Subcutaneous abdominal adipose tissue (tissue), 5 donors: ENCODE data around the gene TMEM117.
A peak's percentile ranks its signal among the peaks of the same experiment; 100 is the strongest.
"Not testable (repeated sequence)": the region's sequence is repeated elsewhere in the genome, so short reads cannot be mapped to it uniquely, and the experiment has no call there.

Experiments
- H3K27ac ChIP-seq: one replicate; pipeline ENCODE4 v1.7.0; 2013; ENCODE audit warnings: low read depth, mild to moderate bottlenecking, inconsistent platforms, low read length, moderate library complexity
- H3K27me3 ChIP-seq, 5 donors: one replicate each; pipeline ENCODE4 v1.7.0; 2013; ENCODE audit warnings: low read length in 5 of 5, inconsistent platforms in 1 of 5; ENCODE audit not compliant: control insufficient read depth in 5 of 5, insufficient read depth in 4 of 5
- H3K36me3 ChIP-seq, 5 donors: one replicate each; pipeline ENCODE4 v1.7.0; 2013; ENCODE audit warnings: low read length in 5 of 5; ENCODE audit not compliant: control insufficient read depth in 5 of 5, insufficient read depth in 5 of 5
- H3K4me1 ChIP-seq, 5 donors: one replicate each; pipeline ENCODE4 v1.7.0; 2013; ENCODE audit warnings: low read length in 5 of 5, mild to moderate bottlenecking in 3 of 5, moderate library complexity in 1 of 5; ENCODE audit not compliant: control insufficient read depth in 5 of 5, insufficient read depth in 5 of 5
- H3K4me3 ChIP-seq, 5 donors: one replicate each; pipeline ENCODE4 v1.7.0; 2013; ENCODE audit warnings: low read length in 5 of 5, low read depth in 1 of 5
- H3K9ac ChIP-seq, 5 donors: one replicate each; pipeline ENCODE4 v1.7.0; 2013; ENCODE audit warnings: low read length in 5 of 5, mild to moderate bottlenecking in 4 of 5, moderate library complexity in 3 of 5
- H3K9me3 ChIP-seq, 5 donors: one replicate each; pipeline ENCODE4 v1.7.0; 2013; ENCODE audit warnings: low read length in 5 of 5; ENCODE audit not compliant: control insufficient read depth in 5 of 5
- donor health status: healthy.
- donor health status: healthy.
- donor health status: healthy.
- donor health status: healthy.
- donor health status: healthy.

The TMEM117 gene

DNA sequence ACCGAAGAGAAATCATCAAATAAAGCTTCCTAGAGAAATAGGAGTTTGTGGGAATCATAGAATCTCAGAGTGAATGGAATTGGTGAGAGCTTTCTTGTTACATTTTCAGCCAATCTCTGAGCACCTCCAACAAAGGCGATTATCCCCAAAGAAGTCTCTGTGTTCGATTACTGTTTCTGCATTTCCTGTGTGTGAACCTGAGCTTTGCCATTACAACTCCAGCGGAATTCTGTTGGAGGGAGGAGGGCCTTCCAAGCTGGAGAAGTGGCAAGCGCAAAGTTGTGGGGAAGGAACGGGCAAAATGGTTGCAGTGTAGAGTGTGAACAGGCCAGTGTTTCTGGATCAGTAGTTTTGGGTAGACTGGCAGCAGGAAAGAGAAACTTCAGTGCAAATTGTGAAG lies 23.1 kb downstream of the TMEM117 start:
- no peaks in the 10 kb centered on the region for H3K4me1 ChIP-seq
- H3K9ac ChIP-seq = no peak overlapping the region
- H3K4me3 ChIP-seq = no peak overlapping the region

DNA sequence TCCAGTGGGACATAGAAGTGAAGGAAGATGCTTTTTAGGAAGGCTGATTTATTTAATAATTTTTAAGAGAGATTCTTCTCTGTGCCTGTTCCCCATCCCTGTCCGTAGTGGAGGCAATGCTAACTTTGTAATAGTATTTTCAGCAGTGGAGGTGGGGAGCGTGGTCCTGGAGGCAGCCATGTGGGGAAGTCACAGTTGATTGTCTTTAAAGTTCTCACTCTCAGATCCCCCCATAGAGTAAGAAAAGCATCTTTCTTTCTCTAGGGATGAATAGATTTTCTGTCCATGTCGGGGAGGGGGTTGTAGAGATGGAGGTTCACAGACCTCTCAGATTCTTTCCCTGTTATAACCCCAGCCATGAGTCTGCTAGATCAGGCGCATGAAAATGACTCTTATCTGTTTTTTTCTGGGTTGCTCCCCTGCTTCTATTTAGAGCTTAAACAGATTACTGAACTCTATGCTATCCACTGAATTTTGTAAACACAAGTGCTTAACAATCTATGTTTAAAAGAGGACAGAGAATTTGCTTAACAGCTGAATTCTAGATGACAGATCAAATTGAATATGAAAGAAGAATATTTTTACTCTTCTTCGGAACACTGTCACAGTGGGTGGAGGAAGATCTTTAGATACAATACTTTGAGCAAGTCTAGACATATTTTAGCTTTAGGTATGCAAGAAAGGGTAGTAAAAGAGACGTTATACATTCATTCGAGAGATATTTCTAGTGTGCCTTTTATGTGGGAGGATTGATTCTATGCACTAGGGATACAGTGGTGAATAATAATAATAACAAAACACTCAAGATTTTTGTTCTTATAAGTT lies 25.3 kb downstream of the TMEM117 start:
- no peak overlapping the region for H3K27ac ChIP-seq
- no peak overlapping the region for H3K9ac ChIP-seq
- no peak overlapping the region for H3K4me3 ChIP-seq
- H3K4me1 ChIP-seq = no peaks in the 10 kb centered on the region
- H3K27me3 ChIP-seq = no peaks in the 10 kb centered on the region
- H3K9me3 ChIP-seq = no peaks in the 10 kb centered on the region
- H3K36me3 ChIP-seq = no peaks in the 10 kb centered on the region

More for the DNA sequence above, 23.1 kb downstream of the TMEM117 start:
- Histone ChIP-seq H3K9me3 (no peaks in the 10 kb centered on the region), H3K27ac (no peak overlapping the region), H3K36me3 (no peaks in the 10 kb centered on the region), H3K27me3 (no peaks in the 10 kb centered on the region)

DNA sequence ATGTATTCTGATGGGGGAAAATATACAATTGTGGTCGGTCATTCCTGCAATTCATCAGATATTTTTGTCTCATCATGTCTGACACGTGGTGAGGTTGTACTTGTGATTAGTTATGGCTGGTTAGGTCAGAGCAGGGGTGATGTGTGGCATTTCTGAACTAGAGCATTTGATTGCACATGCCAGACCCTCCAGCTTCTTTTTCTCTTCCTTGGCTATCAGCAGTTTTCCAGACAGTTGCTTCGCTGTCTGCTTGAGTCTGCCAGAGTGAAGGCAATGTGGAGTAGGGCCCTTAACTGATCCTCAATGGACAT lies 25.9 kb downstream of the TMEM117 start:
- H3K4me1 ChIP-seq = no peaks in the 10 kb centered on the region
- H3K27ac ChIP-seq = no peak overlapping the region
- no peaks in the 10 kb centered on the region for H3K9me3 ChIP-seq
- H3K4me3 ChIP-seq = no peak overlapping the region
- H3K36me3 ChIP-seq = no peaks in the 10 kb centered on the region
- no peak overlapping the region for H3K9ac ChIP-seq
- no peaks in the 10 kb centered on the region for H3K27me3 ChIP-seq

DNA sequence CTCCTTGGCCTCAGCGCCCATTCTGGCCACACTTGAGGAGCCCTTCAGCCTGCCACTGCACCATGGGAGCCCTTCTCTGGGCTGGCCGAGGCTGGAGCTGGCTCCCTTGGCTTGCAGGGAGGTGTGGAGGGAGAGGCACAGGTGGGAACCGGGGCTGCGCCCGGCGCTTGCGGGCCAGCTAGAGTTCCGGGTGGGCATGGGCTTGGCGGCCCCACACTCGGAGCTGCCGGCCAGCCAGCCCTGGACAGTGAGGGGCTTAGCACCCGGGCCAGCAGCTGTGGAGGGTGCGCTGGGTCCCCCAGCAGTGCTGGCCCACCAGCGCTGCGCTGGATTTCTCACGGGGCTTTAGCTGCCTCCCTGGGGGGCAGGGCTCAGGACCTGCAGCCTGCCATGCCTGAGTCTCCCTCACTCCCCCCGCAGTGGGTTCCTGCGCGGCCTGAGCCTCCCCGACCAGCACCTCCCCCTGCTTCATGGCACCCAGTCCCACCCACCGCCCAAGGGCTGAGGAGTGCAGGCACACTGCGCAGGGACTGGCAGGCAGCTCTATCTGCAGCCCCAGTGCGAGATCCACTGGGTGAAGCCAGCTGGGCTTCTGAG lies 28.0 kb downstream of the TMEM117 start:
- H3K4me3 ChIP-seq = no peak overlapping the region
- H3K36me3 ChIP-seq = no peaks in the 10 kb centered on the region
- no peaks in the 10 kb centered on the region for H3K9me3 ChIP-seq
- H3K9ac ChIP-seq = no peak overlapping the region
- H3K4me1 ChIP-seq = no peaks in the 10 kb centered on the region
- H3K27ac ChIP-seq = no peak overlapping the region
- no peaks in the 10 kb centered on the region for H3K27me3 ChIP-seq

- not testable (repeated sequence) for H3K4me1 ChIP-seq, H3K27ac ChIP-seq, H3K9me3 ChIP-seq, H3K9ac ChIP-seq, H3K4me3 ChIP-seq, H3K27me3 ChIP-seq, H3K36me3 ChIP-seq
Measured at GRCh38 chr12:43864557-43864956, 28.7 kb downstream of the TMEM117 start.

DNA sequence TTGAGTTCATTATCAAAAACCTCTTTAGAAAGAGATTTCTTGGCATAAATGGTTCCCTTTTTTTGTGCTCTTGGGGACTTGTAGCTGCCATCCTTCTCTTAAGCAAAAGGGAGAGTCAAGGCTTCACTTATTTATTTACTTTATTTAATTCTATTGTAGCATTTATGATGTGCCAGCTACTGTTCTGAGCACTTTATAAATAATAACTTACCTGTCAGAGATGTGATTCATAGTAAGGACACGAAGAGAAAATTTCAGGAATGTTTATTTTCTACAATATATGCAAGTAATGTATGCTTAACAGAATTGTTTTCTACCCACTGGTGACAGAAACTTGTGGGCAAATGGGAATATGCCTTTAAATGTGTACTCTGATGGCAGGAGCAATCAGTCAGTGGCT lies 33.3 kb downstream of the TMEM117 start:
- Histone ChIP-seq H3K4me3 (no peak overlapping the region), H3K36me3 (no peaks in the 10 kb centered on the region), H3K4me1 (no peaks in the 10 kb centered on the region), H3K27me3 (no peaks in the 10 kb centered on the region), H3K9me3 (no peaks in the 10 kb centered on the region), H3K9ac (peak overlapping the region in 1 of 5 donors; percentile 56), H3K27ac (no peak overlapping the region)

GRCh38 chr12:43869765-43870164 lies 33.9 kb downstream of the TMEM117 start:
- not testable (repeated sequence) for H3K4me1 ChIP-seq, H3K36me3 ChIP-seq, H3K27me3 ChIP-seq, H3K9me3 ChIP-seq, H3K4me3 ChIP-seq, H3K27ac ChIP-seq
- H3K9ac ChIP-seq = peak overlapping the region in 1 of 5 donors; percentile 56

GRCh38 chr12:43871258-43871657 lies 35.4 kb downstream of the TMEM117 start:
- H3K27me3 ChIP-seq, H3K9ac ChIP-seq, H3K36me3 ChIP-seq, H3K27ac ChIP-seq, H3K4me1 ChIP-seq, H3K4me3 ChIP-seq, H3K9me3 ChIP-seq: not testable (repeated sequence)

GRCh38 chr12:43872396-43872795 lies 36.5 kb downstream of the TMEM117 start:
- Histone ChIP-seq H3K27me3 (no peaks in the 10 kb centered on the region), H3K36me3 (no peaks in the 10 kb centered on the region), H3K9ac (no peak overlapping the region), H3K4me3 (no peak overlapping the region), H3K27ac (no peak overlapping the region), H3K4me1 (no peaks in the 10 kb centered on the region), H3K9me3 (no peaks in the 10 kb centered on the region)

DNA sequence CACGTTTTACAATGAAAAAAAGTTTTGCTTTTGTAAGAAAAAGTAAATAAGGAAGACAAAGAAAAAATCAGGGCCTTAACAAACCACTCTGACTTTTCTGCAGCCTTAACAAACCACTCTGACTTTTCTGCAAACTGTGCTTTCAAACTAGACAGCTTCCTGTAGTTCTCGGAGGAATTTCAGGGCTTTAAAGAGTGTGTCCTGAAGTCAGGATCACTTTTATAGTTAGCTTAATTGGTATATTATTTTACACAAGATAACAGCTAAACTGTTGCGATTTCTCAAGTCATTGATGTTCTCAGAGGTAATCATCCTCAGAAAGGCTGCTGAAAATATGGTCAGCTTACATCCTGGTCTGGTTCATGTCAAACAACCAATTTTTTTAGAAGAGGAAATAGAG lies 42.2 kb downstream of the TMEM117 start:
- Histone ChIP-seq H3K36me3 (no peaks in the 10 kb centered on the region), H3K27ac (no peak overlapping the region), H3K9ac (no peak overlapping the region), H3K9me3 (no peaks in the 10 kb centered on the region), H3K4me3 (no peak overlapping the region), H3K27me3 (no peaks in the 10 kb centered on the region), H3K4me1 (no peaks in the 10 kb centered on the region)
